Occipital lobe (tissue), 3 donors: ENCODE data around the gene PANK1. TPM values are rescaled to one million over a fixed set of nuclear protein-coding genes. Genes with fewer than 3 reads are reported as not detected.

ENCODE experiments used
- DNase-seq: peaks from one replicate; lab custom pipeline; 2025; lab: John Stamatoyannopoulos, UW
- small RNA-seq: library from RNA; depleted of rRNA; stranded (forward); fragments of <200 nt; gene quantifications from one replicate; pipeline ENCODE3, GENCODE V24; 2014
- total RNA-seq: library from RNA; depleted of rRNA; stranded (reverse); fragments of >200 nt; gene quantifications from one replicate; pipeline ENCODE4 v1.2.3, GENCODE V29; 2014

PANK1 gene
- total RNA-seq, 1 donor from 2014 or later: 43.5 TPM

GRCh38 chr10:89535171-89536012 lies 109.7 kb downstream of the PANK1 start, which contains the start of gene SLC16A12:
Gene SLC16A12 (minus strand): TSS chr10:89535594. CDS start chr10:89462578, 73,016 bp downstream.
- DNase-seq: no peak

- DNase-seq: no peak
Measured at GRCh38 chr10:89534826-89535166, 110.2 kb downstream of the PANK1 start.

Small RNA genes lying within 50 kb of the gene (small RNA-seq; reads per million reads assigned to genes)
- 130 reads per million, percentile 96 among the genes with 10 or more reads in this experiment for gene MIR107

Other genes starting within 250 kb of the PANK1 start
- 60.7 TPM for gene IFIT5, start 230.7 kb downstream of the PANK1 start, total RNA-seq
- 4.1 TPM for gene SLC16A12, start 109.6 kb downstream of the PANK1 start, total RNA-seq
- 11.2 TPM for gene KIF20B, start 56.3 kb upstream of the PANK1 start, total RNA-seq